Measurements from ENCODE around the gene CCDC89.
"Not testable (repeated sequence)": the region's sequence is repeated elsewhere in the genome, so short reads cannot be mapped to it uniquely, and the experiment has no call there.

The CCDC89 gene

GRCh38 chr11:85685125-85685819 is 723 bp downstream of the CCDC89 start:
- DNase-seq, result no peak

GRCh38 chr11:85682330-85683305 is 3.4 kb downstream of the CCDC89 start:
- peak; percentile 35 for DNase-seq

- no peak for DNase-seq
Measured at GRCh38 chr11:85680897-85681296, 5.1 kb downstream of the CCDC89 start.

GRCh38 chr11:85679576-85679975 is 6.4 kb downstream of the CCDC89 start:
- no peak for DNase-seq

GRCh38 chr11:85673393-85673792 is 12.6 kb downstream of the CCDC89 start:
- no peak for DNase-seq

GRCh38 chr11:85672105-85672902 is 13.7 kb downstream of the CCDC89 start:
- no peak for DNase-seq

GRCh38 chr11:85670949-85671663 is 14.9 kb downstream of the CCDC89 start:
- not testable (repeated sequence) for DNase-seq

GRCh38 chr11:85668157-85668556 is 17.8 kb downstream of the CCDC89 start:
- DNase-seq, result no peak

GRCh38 chr11:85666687-85667086 is 19.3 kb downstream of the CCDC89 start:
- DNase-seq, result no peak

GRCh38 chr11:85665733-85666132 is 20.3 kb downstream of the CCDC89 start:
- DNase-seq, result no peak

GRCh38 chr11:85664615-85665481 is 21.1 kb downstream of the CCDC89 start, which contains the start of gene CREBZF:
Gene CREBZF (minus strand): TSS chr11:85665129. CDS start chr11:85664875, 254 bp downstream.
- peak; percentile 67 for DNase-seq

GRCh38 chr11:85663753-85664614 is 22.0 kb downstream of the CCDC89 start:
- DNase-seq, result peak; percentile 16

GRCh38 chr11:85663080-85663752 is 22.8 kb downstream of the CCDC89 start:
- DNase-seq, result no peak

- no peak for DNase-seq
Measured at GRCh38 chr11:85661972-85662664, 23.9 kb downstream of the CCDC89 start.

GRCh38 chr11:85658180-85658579 is 27.8 kb downstream of the CCDC89 start:
- no peak for DNase-seq

- DNase-seq, result no peak
Measured at GRCh38 chr11:85656777-85657176, 29.2 kb downstream of the CCDC89 start.

- DNase-seq, result not testable (repeated sequence)
Measured at GRCh38 chr11:85654343-85654742, 31.7 kb downstream of the CCDC89 start.

GRCh38 chr11:85652786-85653447 is 33.1 kb downstream of the CCDC89 start:
- no peak for DNase-seq
